Upper lobe of left lung (tissue), 6 donors: Measurements from ENCODE around the gene MPV17. TPM values are rescaled to one million over a fixed set of nuclear protein-coding genes. Genes with fewer than 3 reads are reported as not detected.

Experiments used
- ATAC-seq, 2 donors: fragments of 200-7000 bp; cut with Tn5 transposase; one replicate each; pipeline ENCODE4 v1.9.1; 2022; ENCODE audit warnings: mild to moderate bottlenecking in 2 of 2, moderate library complexity in 2 of 2; ENCODE audit not compliant: low FRiP score in 2 of 2
- DNase-seq, 2 donors: peaks; one replicate each; pipeline ENCODE4 v3.0.0-alpha.2; 2019 to 2020
- H3K27ac ChIP-seq, 4 donors: fragments of 200-600 bp; sonication (generic); one replicate each; pipeline ENCODE4 v1.5.1; 2016 to 2019
- H3K27me3 ChIP-seq, 4 donors: fragments of 200-600 bp; sonication (generic); one replicate each; pipeline ENCODE4 v1.5.1; 2017 to 2019
- H3K36me3 ChIP-seq, 4 donors: fragments of 200-600 bp; sonication (generic); one replicate each; pipeline ENCODE4 v1.5.1; 2016 to 2019
- H3K4me1 ChIP-seq, 4 donors: fragments of 200-600 bp; sonication (generic); one replicate each; pipeline ENCODE4 v1.5.1; 2018 to 2019
- H3K4me3 ChIP-seq, 4 donors: fragments of 200-600 bp; sonication (generic); one replicate each; pipeline ENCODE4 v1.5.1; 2017 to 2019; ENCODE audit warnings: mild to moderate bottlenecking in 2 of 4, moderate library complexity in 1 of 4
- H3K9me3 ChIP-seq, 4 donors: fragments of 200-600 bp; sonication (generic); one replicate each; pipeline ENCODE4 v1.5.1; 2018 to 2019
- CTCF ChIP-seq, 6 experiments: fragments of 450-650 bp in 4 of 6; fragments of 200-600 bp in 2 of 6; sonication (generic) in 2 of 6; IDR thresholded peaks; one replicate each; pipeline ENCODE4 v1.5.1; 2016 to 2019; ENCODE audit warnings: antibody characterized with exemption in 6 of 6
- EP300 ChIP-seq, 4 donors: sonication (generic); formaldehyde crosslinking; IDR thresholded peaks; one replicate each; pipeline ENCODE4 v1.5.1; 2017; ENCODE audit warnings: antibody characterized with exemption in 4 of 4, control low read depth in 2 of 4
- POLR2A ChIP-seq, 4 donors: fragments of 450-650 bp; IDR thresholded peaks; one replicate each; pipeline ENCODE4 v1.5.1; 2016 to 2017; ENCODE audit warnings: antibody characterized with exemption in 4 of 4, mild to moderate bottlenecking in 2 of 4
- POLR2AphosphoS5 ChIP-seq, 2 donors: sonication (generic); formaldehyde crosslinking; IDR thresholded peaks; one replicate each; pipeline ENCODE4 v1.5.1; 2017; ENCODE audit warnings: antibody characterized with exemption in 2 of 2
- WGBS, 2 donors: methylation state at CpG; one replicate each; pipeline ENCODE4 v1.1.5; 2017 to 2018; 5-methylcytosine and 5-hydroxymethylcytosine counted together
- total RNA-seq, 6 donors: library from RNA; depleted of rRNA in 4 of 6; stranded (reverse); fragments of >200 nt in 4 of 6; gene quantifications; one replicate each; pipeline versions ENCODE4 v1.1.0 to v1.2.1, GENCODE V29; 2016 to 2021
- donor health status: DM: no; HTN: no; CAD: no; lungs with moderate emphysema.
- donor health status: DM: no; HTN: yes; CAD: no; lungs with severe emphysema.

Gene MPV17
- total RNA-seq, 6 donors from 2014 or later: 51.2 to 99.3 (median 75.9) TPM

DNA sequence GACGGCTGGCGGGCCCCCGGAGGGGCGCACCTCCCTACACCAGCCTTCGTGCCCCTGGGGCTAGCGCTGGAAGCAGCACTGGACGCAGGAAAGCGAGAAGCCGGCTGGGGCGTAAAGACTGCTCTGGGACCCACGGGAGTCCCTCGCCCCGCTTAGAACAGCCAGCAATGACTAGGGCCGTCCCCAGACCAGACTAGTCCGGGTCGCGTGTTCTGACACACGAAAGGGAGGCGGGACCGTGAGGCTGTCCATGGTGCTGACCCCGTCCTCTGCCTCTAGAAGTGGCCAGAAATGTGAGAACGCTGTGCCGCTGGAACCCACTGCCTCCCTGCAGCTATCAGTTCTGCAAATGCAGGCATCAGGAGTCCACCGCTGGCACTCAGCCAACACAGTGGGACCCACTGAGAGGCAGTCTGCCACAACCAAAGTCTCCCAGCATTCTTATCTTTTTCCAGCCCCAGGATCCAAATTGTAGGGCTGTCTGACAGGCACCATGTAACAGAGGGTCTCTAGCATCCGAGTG is 14.5 kb downstream of the MPV17 start, which contains the start of gene UCN:
Gene UCN (minus strand): TSS at position 87 of the 523 bp plus-strand sequence. CDS start 550 bp downstream, outside the sequence.
- no peak for TF ChIP-seq CTCF (IDR thresholded peaks at IDR 0.05)
- TF ChIP-seq POLR2A (IDR thresholded peaks at IDR 0.05): no peak
- TF ChIP-seq POLR2AphosphoS5 (IDR thresholded peaks at IDR 0.05): no peak
- TF ChIP-seq EP300 (IDR thresholded peaks at IDR 0.05): no peak
- peaks cover 0 to 28% (median 3%) of the 10 kb centered on the region in 4 donors for H3K36me3 ChIP-seq
- H3K9me3 ChIP-seq: no peaks in the 10 kb centered on the region
- H3K27me3 ChIP-seq: peaks cover 0 to 27% (median 15%) of the 10 kb centered on the region in 4 donors
- ATAC-seq (no peak), DNase-seq (peak in 1 of 2 donors; percentile 80)
- H3K4me1 ChIP-seq: peaks cover 15 to 23% (median 21%) of the 10 kb centered on the region in 4 donors
- 55 to 67% methylated on average over 4 to 25 of the region's 25 CpGs for WGBS, 2 donors
- no peak within 1 kb of the TSS for H3K27ac ChIP-seq
- H3K4me3 ChIP-seq: no peak within 1 kb of the TSS

DNA sequence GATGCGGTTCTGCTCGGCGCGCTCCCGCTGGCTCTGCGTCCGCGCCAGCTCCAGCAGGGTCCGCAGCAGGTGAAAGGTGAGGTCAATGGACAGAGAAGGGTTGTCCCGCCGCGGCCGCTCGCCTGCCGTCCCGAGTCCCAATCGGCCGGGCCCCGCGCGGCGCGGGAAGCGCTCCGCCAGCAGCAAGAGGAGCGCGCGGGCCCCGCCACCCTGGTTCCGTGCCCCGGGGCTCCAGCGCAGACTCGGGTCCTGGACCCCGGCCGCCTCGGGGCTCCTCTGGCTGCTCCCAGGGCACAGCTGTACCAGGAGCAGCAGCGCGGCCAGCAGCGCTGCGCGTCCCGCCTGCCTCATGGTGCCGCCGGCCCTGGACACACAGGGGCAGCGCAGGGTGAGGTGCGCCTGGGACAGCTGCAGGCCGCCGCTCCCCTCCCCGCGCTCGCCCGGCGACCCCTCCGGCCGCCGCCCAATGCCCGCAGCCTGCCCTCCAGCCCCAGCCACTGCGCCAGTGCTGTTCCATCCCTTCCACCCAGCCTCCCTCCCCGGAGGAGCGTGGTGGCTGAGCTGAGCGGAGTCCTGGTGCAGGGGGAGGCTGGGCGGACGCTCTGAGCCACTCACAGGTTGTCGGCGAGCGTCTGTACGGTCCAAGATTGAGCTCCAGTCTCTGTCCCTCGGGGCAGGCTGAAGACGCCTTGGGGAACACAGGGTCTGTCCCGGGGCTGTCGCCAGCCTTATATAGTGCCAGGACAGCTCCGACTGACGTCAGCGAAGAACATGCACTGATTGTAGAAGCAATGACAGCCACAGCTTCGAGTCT is 15.1 kb downstream of the MPV17 start:
- H3K27me3 ChIP-seq: peaks cover 0 to 27% (median 15%) of the 10 kb centered on the region in 4 donors

GRCh38 chr2:27307287-27307544 is 15.7 kb downstream of the MPV17 start:
- ATAC-seq: no peak
- peaks cover 0 to 27% (median 15%) of the 10 kb centered on the region in 4 donors for H3K27me3 ChIP-seq
- no peak overlapping the region for H3K27ac ChIP-seq
- peaks cover 20 to 31% (median 24%) of the 10 kb centered on the region in 4 donors for H3K4me1 ChIP-seq
- H3K36me3 ChIP-seq: peaks cover 0 to 28% (median 3%) of the 10 kb centered on the region in 4 donors
- TF ChIP-seq EP300 (IDR thresholded peaks at IDR 0.05) (no peak), POLR2A (IDR thresholded peaks at IDR 0.05) (no peak), CTCF (IDR thresholded peaks at IDR 0.05) (no peak)
- H3K9me3 ChIP-seq: no peaks in the 10 kb centered on the region
- DNase-seq: no peak
- 14 to 16% methylated on average over 3 to 13 of the region's 14 CpGs for WGBS, 2 donors
- H3K4me3 ChIP-seq: no peak overlapping the region

More for the DNA sequence above, 15.1 kb downstream of the MPV17 start:
- DNase-seq: peak in 1 of 2 donors; percentile 80
- Histone ChIP-seq H3K9me3 (no peaks in the 10 kb centered on the region), H3K4me3 (no peak overlapping the region), H3K36me3 (peaks cover 0 to 28% (median 3%) of the 10 kb centered on the region in 4 donors), H3K27ac (no peak overlapping the region), H3K4me1 (peaks cover 20 to 28% (median 24%) of the 10 kb centered on the region in 4 donors)
- no peak for ATAC-seq
- WGBS, 2 donors: 8 to 21% methylated on average over 14 to 57 of the region's 75 CpGs
- no peak for TF ChIP-seq CTCF (IDR thresholded peaks at IDR 0.05)
- no peak for TF ChIP-seq POLR2A (IDR thresholded peaks at IDR 0.05)
- no peak for TF ChIP-seq EP300 (IDR thresholded peaks at IDR 0.05)
- no peak for TF ChIP-seq POLR2AphosphoS5 (IDR thresholded peaks at IDR 0.05)

GRCh38 chr2:27306573-27307286 is 16.2 kb downstream of the MPV17 start:
- peak overlapping the region in 2 of 4 donors; percentile 9 to 10 for H3K4me3 ChIP-seq

More at GRCh38 chr2:27306573-27307286, 16.2 kb downstream of the MPV17 start:
- peaks cover 20 to 31% (median 24%) of the 10 kb centered on the region in 4 donors for H3K4me1 ChIP-seq
- DNase-seq (peak in 1 of 2 donors; percentile 82), ATAC-seq (peak in 1 of 2 donors; percentile 6)
- TF ChIP-seq EP300 (IDR thresholded peaks at IDR 0.05) (no peak), POLR2AphosphoS5 (IDR thresholded peaks at IDR 0.05) (no peak), POLR2A (IDR thresholded peaks at IDR 0.05) (no peak), CTCF (IDR thresholded peaks at IDR 0.05) (no peak)
- H3K9me3 ChIP-seq: no peaks in the 10 kb centered on the region
- no peak overlapping the region for H3K27ac ChIP-seq
- peaks cover 0 to 24% (median under 1%) of the 10 kb centered on the region in 4 donors for H3K36me3 ChIP-seq
- peaks cover 0 to 27% (median 15%) of the 10 kb centered on the region in 4 donors for H3K27me3 ChIP-seq
- 2 to 5% methylated on average over 7 to 13 of the region's 51 CpGs for WGBS, 2 donors
